ENCODE results near the gene MAP1S. TPM values are rescaled to one million over a fixed set of nuclear protein-coding genes. Genes with fewer than 3 reads are reported as not detected.

Gene MAP1S
- total RNA-seq, 1 experiment from 2014 or later, result 47.1 TPM

GRCh38 chr19:17727843-17728242 is 8.6 kb downstream of the MAP1S start:
- CTCF ChIA-PET, result no interaction called here
- POLR2A ChIA-PET, result no interaction called here
- intact Hi-C loops (cut with micrococcal nuclease), result no loop called here
- DNase-seq (ENCODE audit: unreplicated experiment), result no peak
- peaks cover 72% of the 10 kb centered on the region for H3K36me3 Mint-ChIP-seq (ENCODE audit: insufficient read depth, unreplicated experiment)
- H3K27me3 Mint-ChIP-seq (ENCODE audit: insufficient read depth, unreplicated experiment), result no peaks in the 10 kb centered on the region
- H3K4me3 Mint-ChIP-seq (ENCODE audit: unreplicated experiment), result no peak overlapping the region
- no peaks in the 10 kb centered on the region for H3K9me3 Mint-ChIP-seq (ENCODE audit: unreplicated experiment)
- no peak for TF ChIP-seq CTCF (IDR thresholded peaks at IDR 0.05; ENCODE audit: unreplicated experiment)
- no TSS peak for BruUV-seq (replicated peaks)
- H3K27ac Mint-ChIP-seq (ENCODE audit: low read depth, unreplicated experiment), result no peak overlapping the region
- H3K4me1 Mint-ChIP-seq (ENCODE audit: insufficient read depth, unreplicated experiment), result peaks cover 5% of the 10 kb centered on the region

- Mint-ChIP-seq H3K9me3 (ENCODE audit: unreplicated experiment) (no peaks in the 10 kb centered on the region), H3K4me1 (ENCODE audit: insufficient read depth, unreplicated experiment) (no peaks in the 10 kb centered on the region), H3K4me3 (ENCODE audit: unreplicated experiment) (no peak overlapping the region), H3K27me3 (ENCODE audit: insufficient read depth, unreplicated experiment) (no peaks in the 10 kb centered on the region), H3K27ac (ENCODE audit: low read depth, unreplicated experiment) (no peak overlapping the region), H3K36me3 (ENCODE audit: insufficient read depth, unreplicated experiment) (peaks cover 73% of the 10 kb centered on the region)
- intact Hi-C loops (cut with micrococcal nuclease), result no loop called here
- no peak for TF ChIP-seq CTCF (IDR thresholded peaks at IDR 0.05; ENCODE audit: unreplicated experiment)
- no peak for DNase-seq (ENCODE audit: unreplicated experiment)
- no TSS peak for BruUV-seq (replicated peaks)
- CTCF ChIA-PET, result interaction anchor here (0.6 kb wide), 1 partner anchor 628 kb away, joined by 3 read pairs; no protein-coding TSS in a partner anchor
- POLR2A ChIA-PET, result no interaction called here
Measured at GRCh38 chr19:17733127-17733526, 13.8 kb downstream of the MAP1S start.

- no peak for DNase-seq (ENCODE audit: unreplicated experiment)
- ChIA-PET POLR2A (no interaction called here), CTCF (no interaction called here)
- no peaks in the 10 kb centered on the region for H3K4me1 Mint-ChIP-seq (ENCODE audit: insufficient read depth, unreplicated experiment)
- intact Hi-C loops (cut with micrococcal nuclease), result no loop called here
- H3K4me3 Mint-ChIP-seq (ENCODE audit: unreplicated experiment), result no peak overlapping the region
- no peak for TF ChIP-seq CTCF (IDR thresholded peaks at IDR 0.05; ENCODE audit: unreplicated experiment)
- H3K9me3 Mint-ChIP-seq (ENCODE audit: unreplicated experiment), result no peaks in the 10 kb centered on the region
- H3K36me3 Mint-ChIP-seq (ENCODE audit: insufficient read depth, unreplicated experiment), result peaks cover 62% of the 10 kb centered on the region
- H3K27ac Mint-ChIP-seq (ENCODE audit: low read depth, unreplicated experiment), result no peak overlapping the region
- BruUV-seq (replicated peaks), result no TSS peak
- no peaks in the 10 kb centered on the region for H3K27me3 Mint-ChIP-seq (ENCODE audit: insufficient read depth, unreplicated experiment)
Measured at GRCh38 chr19:17734146-17734545, 14.9 kb downstream of the MAP1S start.

- no TSS peak for BruUV-seq (replicated peaks)
- Mint-ChIP-seq H3K27me3 (ENCODE audit: insufficient read depth, unreplicated experiment) (no peaks in the 10 kb centered on the region), H3K9me3 (ENCODE audit: unreplicated experiment) (no peaks in the 10 kb centered on the region), H3K4me1 (ENCODE audit: insufficient read depth, unreplicated experiment) (no peaks in the 10 kb centered on the region), H3K27ac (ENCODE audit: low read depth, unreplicated experiment) (no peak overlapping the region), H3K36me3 (ENCODE audit: insufficient read depth, unreplicated experiment) (peaks cover 52% of the 10 kb centered on the region), H3K4me3 (ENCODE audit: unreplicated experiment) (no peak overlapping the region)
- ChIA-PET POLR2A (interaction anchor here (0.6 kb wide), 1 partner anchor 654 kb away, joined by 4 read pairs; no protein-coding TSS in a partner anchor), CTCF (interaction anchor here (0.6 kb wide), 1 partner anchor 49 kb away, joined by 3 read pairs; no protein-coding TSS in a partner anchor)
- TF ChIP-seq CTCF (IDR thresholded peaks at IDR 0.05; ENCODE audit: unreplicated experiment), result no peak
- DNase-seq (ENCODE audit: unreplicated experiment), result no peak
- intact Hi-C loops (cut with micrococcal nuclease), result no loop called here
Measured at GRCh38 chr19:17735410-17735809, 16.1 kb downstream of the MAP1S start.

All from MCF 10A (cell line).